GM18507 (cell line): Measurements from ENCODE around the gene PELI3.

Source experiments
- DNase-seq: peaks from one replicate; pipeline ENCODE4 v3.0.0; 2011; ENCODE audit warnings: low read depth; ENCODE audit not compliant: insufficient read length; ENCODE audit errors: extremely low spot score
- FAIRE-seq: peaks from 2 replicates; lab custom pipeline; 2011; peaks lifted over from hg19 to GRCh38; lab: Jason Lieb, UNC

PELI3 gene

GRCh38 chr11:66492161-66492865 is 25.6 kb downstream of the PELI3 start:
- FAIRE-seq (no peak), DNase-seq (no peak)

GRCh38 chr11:66493130-66493529 is 26.4 kb downstream of the PELI3 start:
- FAIRE-seq: no peak
- DNase-seq: no peak

- FAIRE-seq (no peak), DNase-seq (no peak)
Measured at GRCh38 chr11:66494458-66494857, 27.8 kb downstream of the PELI3 start.

- FAIRE-seq: no peak
- DNase-seq: no peak
Measured at GRCh38 chr11:66494935-66495334, 28.2 kb downstream of the PELI3 start.

- DNase-seq (no peak), FAIRE-seq (no peak)
Measured at GRCh38 chr11:66495401-66495854, 28.7 kb downstream of the PELI3 start.

GRCh38 chr11:66497206-66497605 is 30.5 kb downstream of the PELI3 start:
- FAIRE-seq: no peak
- no peak for DNase-seq

GRCh38 chr11:66498506-66498905 is 31.8 kb downstream of the PELI3 start:
- DNase-seq (no peak), FAIRE-seq (no peak)

- DNase-seq (no peak), FAIRE-seq (no peak)
Measured at GRCh38 chr11:66505276-66505816, 38.6 kb downstream of the PELI3 start.

GRCh38 chr11:66509131-66509561 is 42.4 kb downstream of the PELI3 start:
- FAIRE-seq: no peak

GRCh38 chr11:66510271-66510989 is 43.7 kb downstream of the PELI3 start, which contains the start of gene BBS1:
BBS1 (plus strand) TSS chr11:66510635; CDS start chr11:66510660, 25 bp downstream.
- FAIRE-seq (peak; percentile 69), DNase-seq (peak; percentile 83)

More at GRCh38 chr11:66509131-66509561, 42.4 kb downstream of the PELI3 start:
- no peak for DNase-seq

- DNase-seq (no peak), FAIRE-seq (no peak)
Measured at GRCh38 chr11:66510990-66511339, 44.3 kb downstream of the PELI3 start.

- DNase-seq: no peak
- no peak for FAIRE-seq
Measured at GRCh38 chr11:66523611-66524010, 56.9 kb downstream of the PELI3 start.

- FAIRE-seq (no peak), DNase-seq (no peak)
Measured at GRCh38 chr11:66524304-66525040, 57.8 kb downstream of the PELI3 start.
